ENCODE data around the gene SLC37A1.
"Not testable (repeated sequence)": the region's sequence is repeated elsewhere in the genome, so short reads cannot be mapped to it uniquely, and the experiment has no call there.

SLC37A1 gene

DNA sequence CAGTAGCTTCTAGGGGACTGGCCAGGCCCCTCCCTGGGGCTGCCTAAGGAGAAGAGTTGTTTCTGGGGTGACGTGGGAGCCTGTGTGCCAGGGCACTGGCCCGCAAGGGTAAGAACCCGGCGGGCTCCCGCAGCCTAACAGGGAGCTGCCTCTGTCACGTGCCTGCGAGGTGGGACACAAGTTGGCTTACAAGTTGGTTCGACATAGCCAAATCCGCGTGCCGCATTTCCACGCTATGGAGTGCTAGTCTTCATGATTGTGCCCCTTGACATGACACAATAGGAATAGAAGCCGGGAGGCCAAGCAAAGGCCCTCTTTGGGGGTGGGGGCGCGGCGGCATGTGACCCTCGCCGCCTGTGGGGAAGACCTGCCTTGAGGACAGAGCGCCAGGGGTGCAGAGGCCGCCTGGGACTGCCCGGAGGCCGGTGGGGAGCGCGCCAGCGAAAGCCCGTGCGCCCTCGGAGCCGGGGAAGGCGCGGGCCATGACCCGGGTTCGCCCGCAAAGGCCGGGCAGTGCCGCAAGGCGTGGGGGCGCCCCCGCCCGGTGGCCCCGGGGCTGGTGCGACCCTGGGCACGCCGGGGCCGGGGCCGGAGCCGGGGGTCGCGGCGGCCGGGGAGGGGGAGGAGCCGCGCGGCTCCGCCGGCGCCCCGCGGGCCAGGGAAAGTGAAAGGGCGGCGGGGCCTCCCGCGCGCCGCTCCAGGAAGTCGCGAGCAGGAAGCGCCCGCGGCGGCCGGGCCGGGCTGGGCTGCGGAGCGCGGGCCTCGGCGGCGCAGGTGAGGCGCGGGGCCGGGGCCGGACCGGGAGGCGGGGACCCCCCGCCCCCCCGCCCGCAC is at the start of gene SLC37A1:
Gene SLC37A1, plus strand, starts transcription at position 702 of the 834 bp plus-strand sequence. CDS start 4,603 bp downstream, outside the sequence.
- DNase-seq (ENCODE audit: low read depth in 2 of 2), result peak in 1 of 2 donors; percentile 13

DNA sequence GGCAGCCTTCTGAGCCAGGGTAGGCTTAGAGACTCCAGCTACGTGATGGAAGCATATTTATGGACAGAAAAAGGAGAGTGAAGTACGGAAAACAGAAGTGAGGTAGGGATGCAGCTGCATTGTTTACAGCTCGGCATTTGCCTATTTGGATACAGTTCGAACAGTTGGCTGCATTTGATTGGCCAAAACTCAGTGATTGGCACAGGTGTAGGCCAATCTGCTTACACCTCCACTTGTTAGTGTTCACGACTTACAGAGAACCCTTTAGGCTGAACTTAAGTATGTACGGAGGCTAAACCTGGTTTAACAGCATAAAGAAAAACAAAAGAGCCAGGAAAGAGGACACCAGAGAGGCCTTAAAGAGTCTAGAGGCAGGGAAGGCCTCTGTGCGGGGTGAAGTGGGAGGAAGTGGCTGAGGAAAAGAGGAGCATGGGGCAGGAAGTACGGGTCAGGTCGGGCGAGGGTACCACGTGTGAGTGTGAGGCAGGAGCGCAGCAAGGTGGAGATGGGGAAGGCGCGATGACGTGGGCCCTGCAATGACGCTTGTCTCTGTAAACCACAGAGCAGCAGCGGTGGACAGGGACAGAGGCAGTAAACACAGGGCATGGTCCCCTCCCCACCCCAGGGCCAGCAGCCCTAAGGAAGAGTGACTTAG is 49.7 kb upstream of the SLC37A1 start:
- DNase-seq (ENCODE audit: low read depth in 2 of 2), result peak; percentile 27 to 47

DNA sequence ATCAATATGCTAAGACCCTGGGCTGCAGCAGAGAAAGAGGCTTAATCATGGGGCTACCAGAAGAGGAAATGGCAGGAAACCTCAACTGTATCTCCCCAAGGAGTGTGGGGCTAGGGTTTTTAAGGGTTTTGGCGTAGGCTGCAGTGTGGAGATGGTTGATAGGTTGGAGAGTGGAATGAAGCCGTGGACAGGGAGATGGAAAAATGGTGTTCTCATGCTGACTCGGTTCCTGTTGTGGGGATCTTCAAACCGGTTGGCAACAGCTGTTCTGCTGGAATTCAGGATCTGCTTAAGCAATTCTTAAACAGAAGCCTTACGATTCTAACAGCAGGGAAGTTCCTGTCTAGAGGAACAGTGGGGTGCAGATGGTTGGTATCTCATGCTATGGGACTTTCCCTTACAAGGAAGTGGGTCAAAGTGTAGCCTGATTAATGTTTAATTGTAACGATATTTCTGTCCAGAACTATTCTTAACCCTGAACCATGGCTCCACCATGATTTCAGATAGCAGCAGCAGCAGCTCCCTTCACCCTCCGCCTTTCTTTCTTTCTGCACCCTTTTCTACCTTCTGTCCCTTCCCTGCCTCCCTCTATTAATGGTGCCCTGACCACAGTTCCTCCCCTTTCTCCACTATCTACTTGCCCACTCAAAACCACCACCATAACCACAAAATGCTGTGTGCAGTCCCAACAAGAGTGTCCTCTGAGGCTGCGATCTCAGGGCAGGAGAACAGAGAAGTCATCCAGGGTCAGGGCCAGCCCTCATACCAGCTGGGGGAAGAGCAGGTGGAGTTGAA is 48.4 kb upstream of the SLC37A1 start:
- no peak for DNase-seq (ENCODE audit: low read depth in 2 of 2)

DNA sequence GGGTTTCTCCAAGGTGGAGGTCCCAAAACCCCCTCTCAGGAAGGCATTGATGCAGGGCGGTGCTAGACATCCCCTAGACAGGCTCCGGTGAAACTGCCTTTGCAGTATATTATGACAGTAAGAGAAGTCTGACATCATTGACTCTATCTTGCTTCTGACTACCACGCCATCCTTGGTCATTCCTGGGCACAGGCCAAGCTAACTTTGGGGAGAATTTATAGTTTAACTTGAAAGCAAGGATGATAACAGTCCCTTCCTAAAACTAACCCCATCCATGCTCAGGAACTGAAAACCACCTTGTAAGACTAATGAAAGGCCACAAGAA is 47.9 kb upstream of the SLC37A1 start:
- DNase-seq (ENCODE audit: low read depth in 2 of 2), result no peak

DNA sequence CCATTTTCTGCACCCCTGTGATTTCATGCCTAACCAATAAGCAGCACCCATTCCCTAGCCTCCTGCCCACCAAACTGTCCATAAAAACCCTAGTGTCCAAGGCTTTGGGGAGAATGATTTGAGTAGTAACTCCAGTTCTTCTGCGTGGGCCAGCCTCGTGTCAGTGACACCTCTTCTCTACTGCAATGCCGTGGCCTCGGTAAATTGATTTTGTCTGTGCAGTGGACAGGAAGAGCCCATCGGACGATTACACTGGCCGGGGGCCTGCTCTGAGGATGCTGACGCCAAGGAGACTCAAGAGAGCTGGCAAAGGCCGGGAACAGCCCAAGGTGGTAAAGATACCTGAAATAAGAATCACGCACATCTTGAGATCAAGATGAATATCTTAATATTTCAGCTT is 47.0 kb upstream of the SLC37A1 start:
- no peak for DNase-seq (ENCODE audit: low read depth in 2 of 2)

DNA sequence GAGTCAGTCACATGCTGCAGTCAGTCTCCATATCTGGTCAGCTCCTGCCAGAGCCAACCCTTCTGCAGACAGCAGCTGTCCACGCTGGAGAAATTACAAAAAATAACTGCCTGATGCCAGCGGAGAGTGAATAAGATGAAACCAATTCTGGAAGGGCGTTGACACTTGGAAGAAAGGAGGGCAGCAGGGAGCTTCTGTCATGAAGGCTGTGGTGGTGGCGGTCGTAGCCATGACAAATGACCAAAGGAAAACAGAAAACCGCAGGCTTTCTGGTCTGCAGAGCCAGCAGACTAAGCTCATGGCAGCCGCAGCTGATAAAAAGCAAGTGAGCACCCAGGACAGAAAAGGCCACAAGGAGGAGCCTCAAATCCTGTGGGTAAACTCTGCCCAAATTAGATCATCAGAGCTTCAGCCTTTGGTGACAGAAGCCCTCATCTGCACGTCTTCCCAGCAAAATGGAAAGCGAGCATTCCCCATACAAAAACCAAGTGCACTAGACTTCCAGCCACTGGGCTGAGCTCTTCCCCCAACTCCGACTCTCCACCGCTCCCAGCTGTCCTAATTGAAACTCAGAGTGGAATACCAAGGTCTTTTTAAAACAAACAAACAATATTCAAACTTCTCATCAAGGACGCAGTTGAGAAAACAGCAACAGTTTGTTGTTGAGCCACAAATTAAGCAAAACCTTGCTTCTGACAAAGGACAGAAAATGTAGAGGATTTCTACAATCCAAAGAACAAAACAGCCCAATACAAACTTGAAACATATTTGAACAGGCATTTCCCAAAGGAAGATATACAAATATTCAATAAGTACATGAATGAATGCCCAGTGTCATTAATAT is 46.3 kb upstream of the SLC37A1 start:
- no peak for DNase-seq (ENCODE audit: low read depth in 2 of 2)

DNA sequence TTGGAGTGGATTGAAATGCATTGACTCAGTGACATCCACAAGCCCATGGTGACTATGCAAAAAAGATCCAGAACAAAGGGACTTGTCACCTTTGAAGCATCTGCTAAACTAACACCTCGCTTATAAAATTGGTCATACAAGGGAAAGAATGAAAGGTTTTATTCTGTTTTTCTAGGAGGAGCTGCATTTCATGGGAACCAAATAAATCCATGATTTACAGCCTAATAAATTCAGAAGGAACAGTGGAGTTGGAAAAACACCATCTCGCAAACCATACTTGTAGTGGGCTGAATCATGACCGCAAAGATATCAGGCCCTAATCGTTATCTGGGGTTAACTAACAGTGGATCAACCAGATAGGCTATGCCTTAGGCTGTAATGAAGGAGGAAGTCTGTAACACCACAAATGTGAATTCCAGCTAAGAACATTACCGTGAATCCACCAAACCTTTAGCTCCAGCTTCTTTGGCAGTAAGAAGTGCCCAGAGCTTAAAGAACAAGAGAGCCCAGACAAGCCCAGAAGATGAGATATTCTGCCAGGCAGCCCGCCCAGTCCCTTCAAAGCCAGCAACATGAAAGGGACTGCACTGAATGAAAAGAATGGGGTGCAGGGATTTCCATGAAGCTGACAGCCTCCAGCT is 45.0 kb upstream of the SLC37A1 start:
- no peak for DNase-seq (ENCODE audit: low read depth in 2 of 2)

DNA sequence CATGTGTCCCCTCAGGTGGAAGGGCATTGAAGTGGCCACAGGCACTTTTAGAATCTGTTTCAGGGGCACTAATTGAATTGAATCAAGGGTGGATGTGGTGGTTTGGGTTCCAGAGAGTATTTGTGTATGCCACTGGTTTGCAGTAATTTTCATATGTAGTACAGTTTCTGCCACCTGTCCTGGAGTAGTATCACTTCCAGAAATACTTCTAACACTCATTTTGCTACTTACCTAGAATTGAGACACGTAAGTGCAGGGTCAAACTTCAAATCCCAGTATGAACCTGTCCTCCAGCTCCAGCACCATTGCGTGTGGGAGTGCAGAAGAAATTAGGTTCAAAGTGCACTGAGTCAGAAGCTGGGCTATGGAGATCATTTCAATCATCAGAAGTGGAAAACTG is 44.4 kb upstream of the SLC37A1 start:
- no peak for DNase-seq (ENCODE audit: low read depth in 2 of 2)

DNA sequence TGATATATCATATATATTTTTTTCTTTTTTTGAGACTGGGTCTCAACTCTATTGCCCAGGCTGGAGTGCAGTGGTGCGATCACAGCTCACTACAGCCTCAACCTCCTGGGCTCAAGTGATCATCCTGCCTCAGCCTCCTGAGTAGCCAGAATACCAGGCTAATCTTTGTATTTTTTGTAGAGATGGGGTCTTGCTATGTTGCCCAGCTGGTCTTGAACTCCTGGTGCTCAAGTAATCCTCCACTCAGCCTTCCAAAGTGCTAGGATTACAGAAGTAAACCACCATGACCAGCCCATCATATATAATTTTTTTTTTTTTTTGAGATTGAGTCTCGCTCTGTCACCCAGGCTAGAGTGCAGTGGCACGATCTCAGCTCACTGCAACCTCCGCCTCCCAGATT is 43.9 kb upstream of the SLC37A1 start:
- DNase-seq (ENCODE audit: low read depth in 2 of 2), result not testable (repeated sequence)

DNA sequence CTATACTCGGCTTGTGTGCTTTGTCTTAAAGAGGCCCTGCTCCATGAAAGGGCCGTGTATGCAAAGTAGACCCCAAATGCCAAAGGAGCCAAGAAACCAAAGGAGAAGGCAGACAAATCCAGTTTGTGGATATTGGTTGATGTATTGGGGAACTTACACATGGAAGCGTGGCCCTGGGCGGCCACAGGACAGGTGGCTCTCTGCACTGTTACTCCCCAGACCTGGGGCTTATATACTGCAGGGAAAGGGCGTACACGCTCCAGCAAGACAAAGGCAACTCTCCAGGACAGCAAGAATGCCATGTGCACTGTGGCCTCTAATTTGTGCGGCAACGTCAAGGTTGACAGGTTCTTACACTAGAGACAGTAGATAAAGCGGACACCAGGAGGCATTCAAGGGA is 42.4 kb upstream of the SLC37A1 start:
- DNase-seq (ENCODE audit: low read depth in 2 of 2), result no peak

DNA sequence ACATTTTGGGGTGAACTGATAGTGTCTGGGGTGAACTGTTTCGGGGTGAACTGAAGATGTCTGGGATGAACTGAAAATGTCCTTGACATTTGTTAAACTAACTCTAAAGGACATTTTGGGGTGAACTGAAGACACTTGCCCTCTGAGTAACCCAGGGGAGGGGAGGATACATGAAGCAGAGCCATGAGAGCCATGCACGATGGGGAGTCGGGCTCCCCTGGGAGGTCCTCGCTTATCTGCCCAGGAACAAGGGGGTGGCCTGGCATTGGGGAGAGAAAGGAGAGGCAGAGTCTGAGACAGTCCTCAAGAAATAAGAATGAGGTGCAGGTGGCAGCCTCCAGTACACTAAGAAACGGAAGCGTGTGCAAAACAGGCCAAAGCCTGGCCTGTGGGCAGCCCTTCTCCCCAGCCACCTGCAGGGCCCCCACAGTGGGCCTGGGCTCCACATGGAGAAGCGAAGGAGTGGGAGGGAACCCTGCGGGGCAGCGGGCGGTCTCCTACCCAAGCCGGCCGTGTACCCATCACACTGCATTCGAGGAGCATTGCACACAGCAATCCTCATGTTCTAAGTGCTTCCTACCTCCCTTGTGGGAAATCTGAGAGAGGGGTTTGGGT is 41.8 kb upstream of the SLC37A1 start:
- no peak for DNase-seq (ENCODE audit: low read depth in 2 of 2)

DNA sequence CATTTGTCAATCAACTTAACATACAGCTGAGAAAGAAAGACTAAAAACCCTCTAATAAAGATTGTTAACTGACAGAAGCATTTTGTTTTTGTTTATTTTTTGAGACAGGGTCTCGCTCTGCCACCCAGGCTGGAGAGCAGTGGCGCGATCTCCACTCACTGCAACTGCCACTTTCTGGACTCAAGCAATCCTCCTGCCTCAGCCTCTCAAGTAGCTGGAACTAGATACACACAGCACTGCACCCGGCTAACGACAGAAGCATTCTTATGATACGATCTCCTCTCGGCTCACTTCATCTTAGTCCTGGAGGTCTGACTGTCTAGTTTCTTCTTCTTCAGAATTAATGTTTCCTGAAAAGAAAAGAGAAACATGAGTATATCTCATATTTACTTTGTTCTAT is 41.1 kb upstream of the SLC37A1 start:
- DNase-seq (ENCODE audit: low read depth in 2 of 2), result no peak

DNA sequence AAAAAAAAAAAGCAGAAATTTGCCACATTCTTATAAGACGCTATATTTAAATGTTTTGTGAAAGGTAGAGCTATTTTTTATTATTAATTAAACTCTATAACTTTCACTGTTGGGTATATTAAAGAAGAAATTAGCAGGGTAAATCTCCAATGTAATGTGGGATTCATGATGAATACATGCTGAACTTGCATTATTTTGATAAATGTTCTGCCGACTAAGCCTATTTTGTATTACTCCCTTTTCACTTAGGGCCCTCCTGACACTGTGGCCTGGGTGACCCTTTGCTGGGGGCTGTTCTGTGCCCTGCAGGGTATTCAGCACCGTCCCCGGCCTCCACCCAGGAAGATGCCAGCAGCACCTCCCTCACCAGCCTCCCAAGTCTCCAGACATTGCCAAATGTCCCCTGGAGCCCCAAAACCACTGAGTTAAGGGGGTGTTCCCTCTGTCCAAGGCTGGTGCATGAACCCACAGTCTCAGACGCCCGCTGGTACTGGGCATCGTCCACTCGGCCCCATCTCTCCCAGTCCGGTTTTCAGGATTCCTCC is 40.1 kb upstream of the SLC37A1 start:
- DNase-seq (ENCODE audit: low read depth in 2 of 2), result no peak

DNA sequence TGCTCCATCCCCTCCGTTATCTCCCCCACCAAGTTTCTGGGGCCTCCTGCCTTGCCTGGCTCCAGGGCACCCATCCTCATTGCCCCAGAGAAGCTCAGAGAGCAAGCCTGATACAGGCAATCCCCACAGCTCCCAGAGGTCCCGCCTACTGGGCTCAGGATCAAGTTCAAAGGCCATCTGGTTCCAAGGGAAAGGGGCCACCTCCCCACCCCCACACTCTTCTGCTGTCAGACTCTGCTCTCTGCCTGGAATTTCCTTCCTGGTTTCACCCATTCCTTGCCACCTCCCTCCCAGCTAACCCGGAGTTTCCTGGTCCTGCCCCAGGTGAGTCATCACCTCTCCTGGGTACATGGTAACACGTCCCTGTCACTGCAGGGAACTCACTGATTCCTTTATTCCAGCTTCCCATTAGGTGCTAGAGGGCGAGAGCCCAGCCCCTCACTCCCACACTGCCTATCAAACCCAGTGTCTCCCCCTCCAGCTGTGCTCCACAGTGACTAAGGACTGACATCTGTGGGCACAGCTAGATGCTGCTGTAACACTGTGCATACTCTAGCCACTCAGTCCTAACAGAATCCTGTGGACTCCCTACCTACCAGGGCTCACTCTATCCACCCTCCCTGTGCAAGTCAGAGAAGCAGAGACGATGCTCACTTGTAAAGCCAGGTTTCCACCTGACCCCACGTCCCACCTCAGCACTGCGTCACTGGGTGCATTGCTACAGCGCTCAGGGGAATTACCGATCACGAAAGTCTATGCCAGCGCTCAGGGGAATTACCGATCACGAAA is 39.4 kb upstream of the SLC37A1 start:
- DNase-seq (ENCODE audit: low read depth in 2 of 2), result no peak

DNA sequence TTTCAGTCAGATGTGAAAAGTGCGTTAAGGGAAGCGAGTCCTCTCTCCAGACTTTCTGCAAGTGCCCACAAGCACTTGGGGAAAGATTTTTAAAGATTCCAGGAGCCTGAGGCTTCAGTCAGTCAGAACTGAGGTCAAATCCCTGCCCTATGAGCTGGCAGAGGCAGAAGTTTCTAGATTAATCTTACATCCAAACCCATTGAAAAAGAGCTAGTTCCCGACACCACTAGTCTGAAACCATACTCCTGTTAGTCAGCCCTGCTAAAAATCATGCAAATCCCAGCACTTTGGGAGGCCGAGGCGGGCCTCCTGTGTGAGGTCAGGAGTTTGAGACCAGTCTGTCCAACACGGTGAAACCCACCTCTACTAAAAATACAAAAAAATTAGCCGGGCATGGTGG is 38.6 kb upstream of the SLC37A1 start:
- no peak for DNase-seq (ENCODE audit: low read depth in 2 of 2)

DNA sequence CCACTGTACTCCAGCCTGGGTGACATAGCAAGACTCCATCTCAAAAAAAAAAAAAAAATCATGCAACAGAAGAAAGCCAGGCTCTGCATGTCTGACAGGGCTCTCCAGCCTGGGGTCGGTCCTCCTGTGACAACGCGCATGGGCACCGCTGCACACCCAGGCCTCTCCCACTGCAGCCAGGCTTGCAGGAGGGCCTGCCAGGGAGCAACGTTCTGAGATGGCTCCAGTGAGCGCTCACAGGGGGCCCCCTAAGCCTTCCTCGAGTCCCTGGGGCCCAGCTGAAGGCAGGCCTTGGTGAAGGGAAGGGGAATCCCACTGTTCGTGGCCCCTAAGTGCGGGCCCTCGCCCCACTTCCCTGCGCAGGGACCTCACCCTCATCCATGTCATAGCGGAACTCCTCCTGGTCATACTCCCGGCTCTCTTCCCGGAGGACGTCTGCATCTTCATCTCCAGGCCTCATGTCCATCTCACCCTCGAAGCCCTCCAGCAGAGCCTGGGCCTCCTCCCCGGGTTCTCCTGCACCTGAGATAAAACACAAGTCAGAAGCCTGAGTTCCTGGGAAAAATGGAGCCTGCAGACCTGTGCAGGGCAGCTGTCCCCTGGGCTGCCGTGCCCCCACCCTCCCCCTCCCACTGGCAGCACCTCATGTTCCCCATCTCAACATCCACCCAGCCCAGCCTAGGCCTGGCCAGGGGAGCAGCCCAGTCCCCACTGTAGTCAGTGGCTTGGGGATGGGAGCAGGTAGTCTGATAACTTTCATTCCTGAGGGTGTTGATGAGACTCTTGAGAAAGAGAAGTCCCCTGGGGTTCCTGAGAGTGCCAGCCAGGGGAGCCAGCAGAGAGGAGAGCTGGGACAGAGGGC is 37.9 kb upstream of the SLC37A1 start:
- DNase-seq (ENCODE audit: low read depth in 2 of 2), result no peak

DNA sequence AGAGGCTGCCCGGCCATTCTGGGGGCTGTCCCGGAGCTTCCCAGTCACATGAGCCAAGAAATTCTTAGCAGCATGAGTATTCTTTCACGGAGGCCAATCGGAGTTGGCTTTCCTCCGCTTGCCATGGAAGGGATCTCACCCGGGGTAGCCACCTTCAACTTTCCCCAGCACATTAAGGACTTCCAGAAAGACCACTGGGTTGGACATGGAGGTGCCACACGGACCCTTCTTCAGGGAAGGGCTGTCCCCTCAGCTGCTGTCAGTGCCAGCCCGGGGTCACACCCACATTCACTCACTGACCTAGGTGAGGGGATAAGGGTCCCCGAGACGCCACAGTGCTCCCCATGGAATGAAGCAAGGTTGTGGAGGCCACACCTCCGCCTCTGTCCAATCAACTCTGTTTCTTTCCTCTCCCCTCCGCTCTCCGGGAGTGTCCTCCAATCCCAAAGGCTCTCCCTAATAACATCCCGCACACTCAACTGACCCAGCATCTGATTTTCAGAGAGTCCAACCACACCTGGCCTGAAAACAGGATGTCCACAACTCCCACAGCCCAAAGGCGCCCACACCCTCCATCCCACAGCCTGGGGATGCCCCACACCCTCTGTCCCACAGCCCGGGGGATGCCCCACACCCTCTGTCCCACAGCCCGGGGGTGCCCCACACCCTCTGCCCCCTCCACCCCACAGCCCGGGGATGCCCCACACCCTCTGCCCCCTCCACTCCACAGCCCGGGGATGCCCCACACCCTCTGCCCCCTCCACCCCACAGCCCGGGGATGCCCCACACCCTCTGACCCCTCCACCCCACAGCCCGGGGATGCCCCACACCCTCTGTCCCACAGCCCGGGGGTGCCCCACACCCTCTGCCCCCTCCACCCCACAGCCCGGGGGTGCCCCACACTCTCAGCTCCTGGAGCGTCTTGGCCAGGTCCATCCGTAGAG is 37.0 kb upstream of the SLC37A1 start:
- no peak for DNase-seq (ENCODE audit: low read depth in 2 of 2)

DNA sequence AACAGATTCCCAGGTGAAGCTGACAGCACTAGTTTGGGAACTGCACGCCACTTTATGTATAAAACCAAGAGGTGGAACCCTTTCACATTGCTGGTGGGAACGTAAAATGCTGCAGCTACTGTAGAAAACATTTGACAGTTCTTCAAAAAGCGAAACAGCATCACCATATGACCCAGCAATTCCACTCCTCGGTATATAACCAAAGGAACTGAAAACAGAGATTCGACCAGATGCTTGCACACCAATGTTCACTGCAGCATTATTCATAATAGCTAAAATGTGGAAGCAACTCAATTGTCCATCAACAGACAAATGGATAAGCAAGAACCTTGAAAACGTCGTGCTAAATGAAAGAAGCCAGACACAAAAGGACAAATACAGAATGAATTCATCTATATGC is 35.1 kb upstream of the SLC37A1 start:
- DNase-seq (ENCODE audit: low read depth in 2 of 2), result no peak
